ENCODE results near the gene PCMT1. TPM values are rescaled to one million over a fixed set of nuclear protein-coding genes. Genes with fewer than 3 reads are reported as not detected.

Gene PCMT1
- total RNA-seq, 3 donors from 2014 or later (not counting 1 experiment from before 2014, with no cell fraction given) = 31.7 to 53.6 (median 41.5) TPM

GRCh38 chr6:149857541-149857940 lies 108.0 kb downstream of the PCMT1 start:
- H3K4me3 ChIP-seq (ENCODE audit: low read length) = no peak overlapping the region
- Mint-ChIP-seq H3K9me3 (no peaks in the 10 kb centered on the region), H3K4me1 (peaks cover 4 to 6% of the 10 kb centered on the region in 2 donors), H3K27ac (no peak overlapping the region), H3K4me3 (no peak overlapping the region), H3K36me3 (no peaks in the 10 kb centered on the region), H3K27me3 (ENCODE audit: low read depth in 2 of 2) (peaks cover 27 to 56% of the 10 kb centered on the region in 2 donors)
- DNase-seq (no peak), ATAC-seq (no peak)
- WGBS (ENCODE audit: insufficient coverage) = 97% methylated on average over 5 of the region's 5 CpGs
- TF ChIP-seq CTCF (IDR thresholded peaks at IDR 0.05) = no peak
- no peak overlapping the region for H3K27ac ChIP-seq (ENCODE audit: low read length)
- H3K4me1 ChIP-seq (ENCODE audit: control insufficient read depth, insufficient read depth, low read length) = peaks cover 11% of the 10 kb centered on the region
- H3K36me3 ChIP-seq (ENCODE audit: control insufficient read depth, insufficient read depth, low read length) = no peaks in the 10 kb centered on the region
- intact Hi-C loops (cut with micrococcal nuclease) = no loop called here
- H3K27me3 ChIP-seq (ENCODE audit: control insufficient read depth, insufficient read depth, low read length) = no peaks in the 10 kb centered on the region
- H3K9me3 ChIP-seq (ENCODE audit: control insufficient read depth, insufficient read depth, low read length) = no peaks in the 10 kb centered on the region

GRCh38 chr6:149859368-149859767 lies 109.8 kb downstream of the PCMT1 start:
- Mint-ChIP-seq H3K9me3 (no peaks in the 10 kb centered on the region), H3K4me1 (peaks cover 0 to 5% of the 10 kb centered on the region in 2 donors), H3K4me3 (no peak overlapping the region), H3K36me3 (no peaks in the 10 kb centered on the region), H3K27me3 (ENCODE audit: low read depth in 2 of 2) (peaks cover 28 to 55% of the 10 kb centered on the region in 2 donors), H3K27ac (no peak overlapping the region)
- 97% methylated on average over 6 of the region's 7 CpGs for WGBS (ENCODE audit: insufficient coverage)
- Histone ChIP-seq H3K27me3 (ENCODE audit: control insufficient read depth, insufficient read depth, low read length) (peaks cover 2% of the 10 kb centered on the region), H3K27ac (ENCODE audit: low read length) (no peak overlapping the region), H3K4me1 (ENCODE audit: control insufficient read depth, insufficient read depth, low read length) (peaks cover 8% of the 10 kb centered on the region), H3K9me3 (ENCODE audit: control insufficient read depth, insufficient read depth, low read length) (no peaks in the 10 kb centered on the region), H3K4me3 (ENCODE audit: low read length) (no peak overlapping the region), H3K36me3 (ENCODE audit: control insufficient read depth, insufficient read depth, low read length) (no peaks in the 10 kb centered on the region)
- ATAC-seq (no peak), DNase-seq (no peak)
- TF ChIP-seq CTCF (IDR thresholded peaks at IDR 0.05) = no peak
- intact Hi-C loops (cut with micrococcal nuclease) = no loop called here

- ATAC-seq (no peak), DNase-seq (no peak)
- Histone ChIP-seq H3K36me3 (ENCODE audit: control insufficient read depth, insufficient read depth, low read length) (no peaks in the 10 kb centered on the region), H3K4me3 (ENCODE audit: low read length) (no peak overlapping the region), H3K27ac (ENCODE audit: low read length) (no peak overlapping the region), H3K27me3 (ENCODE audit: control insufficient read depth, insufficient read depth, low read length) (peaks cover 2% of the 10 kb centered on the region), H3K4me1 (ENCODE audit: control insufficient read depth, insufficient read depth, low read length) (peaks cover 13% of the 10 kb centered on the region), H3K9me3 (ENCODE audit: control insufficient read depth, insufficient read depth, low read length) (no peaks in the 10 kb centered on the region)
- no peak overlapping the region for H3K4me3 Mint-ChIP-seq
- peaks cover 0 to 5% of the 10 kb centered on the region in 2 donors for H3K4me1 Mint-ChIP-seq
- H3K36me3 Mint-ChIP-seq = no peaks in the 10 kb centered on the region
- intact Hi-C loops (cut with micrococcal nuclease) = loop anchor here (10.0 kb wide), 1 partner anchor 295 kb away; the partner anchor contains the start of gene GINM1
- WGBS (ENCODE audit: insufficient coverage) = 89% methylated on average over 3 of the region's 3 CpGs
- no peak for TF ChIP-seq CTCF (IDR thresholded peaks at IDR 0.05)
- H3K27ac Mint-ChIP-seq = no peak overlapping the region
- peaks cover 22 to 50% of the 10 kb centered on the region in 2 donors for H3K27me3 Mint-ChIP-seq (ENCODE audit: low read depth in 2 of 2)
- H3K9me3 Mint-ChIP-seq = no peaks in the 10 kb centered on the region
These were observed 110.4 kb downstream of the PCMT1 start for GRCh38 chr6:149859938-149860337.

- Histone ChIP-seq H3K27me3 (ENCODE audit: control insufficient read depth, insufficient read depth, low read length) (peaks cover 2% of the 10 kb centered on the region), H3K27ac (ENCODE audit: low read length) (no peak overlapping the region), H3K4me1 (ENCODE audit: control insufficient read depth, insufficient read depth, low read length) (peaks cover 13% of the 10 kb centered on the region), H3K9me3 (ENCODE audit: control insufficient read depth, insufficient read depth, low read length) (no peaks in the 10 kb centered on the region), H3K4me3 (ENCODE audit: low read length) (no peak overlapping the region), H3K36me3 (ENCODE audit: control insufficient read depth, insufficient read depth, low read length) (no peaks in the 10 kb centered on the region)
- no peak for ATAC-seq
- Mint-ChIP-seq H3K4me1 (peaks cover 0 to 5% of the 10 kb centered on the region in 2 donors), H3K36me3 (no peaks in the 10 kb centered on the region), H3K27me3 (ENCODE audit: low read depth in 2 of 2) (peaks cover 24 to 44% of the 10 kb centered on the region in 2 donors), H3K27ac (no peak overlapping the region), H3K9me3 (no peaks in the 10 kb centered on the region), H3K4me3 (no peak overlapping the region)
- TF ChIP-seq CTCF (IDR thresholded peaks at IDR 0.05) = no peak
- no peak for DNase-seq
- 88% methylated on average over 5 of the region's 5 CpGs for WGBS (ENCODE audit: insufficient coverage)
- intact Hi-C loops (cut with micrococcal nuclease) = loop anchor here (10.0 kb wide), 1 partner anchor 296 kb away; the partner anchor contains the start of gene GINM1
These were observed 110.9 kb downstream of the PCMT1 start for GRCh38 chr6:149860513-149860833.

Measured in natural killer cell (primary cell).